Nucleus accumbens (tissue), 56 donors: ENCODE data around the gene MDGA2.
"Not testable (repeated sequence)": the region's sequence is repeated elsewhere in the genome, so short reads cannot be mapped to it uniquely, and the experiment has no call there.

Experiments used
- DNase-seq, 56 donors: peaks; one replicate each; lab custom pipeline; 2025; lab: John Stamatoyannopoulos, UW

MDGA2 gene

GRCh38 chr14:47186486-47186885, 488.9 kb downstream of the MDGA2 start:
- no peak for DNase-seq

GRCh38 chr14:47179906-47180305, 495.5 kb downstream of the MDGA2 start:
- DNase-seq = no peak

GRCh38 chr14:47171896-47172295, 503.5 kb downstream of the MDGA2 start:
- not testable (repeated sequence) for DNase-seq

- DNase-seq = no peak
These were observed 508.0 kb downstream of the MDGA2 start for GRCh38 chr14:47167402-47167801.

GRCh38 chr14:47155395-47155794, 520.0 kb downstream of the MDGA2 start:
- no peak for DNase-seq

- DNase-seq = no peak
These were observed 521.1 kb downstream of the MDGA2 start for GRCh38 chr14:47154276-47154797.

- DNase-seq = no peak
These were observed 521.7 kb downstream of the MDGA2 start for GRCh38 chr14:47153746-47154145.

- no peak for DNase-seq
These were observed 525.1 kb downstream of the MDGA2 start for GRCh38 chr14:47150267-47150666.

GRCh38 chr14:47149326-47149725, 526.1 kb downstream of the MDGA2 start:
- DNase-seq = no peak

- DNase-seq = no peak
These were observed 526.7 kb downstream of the MDGA2 start for GRCh38 chr14:47148686-47149085.

GRCh38 chr14:47120645-47121044, 554.8 kb downstream of the MDGA2 start:
- DNase-seq = no peak

GRCh38 chr14:47103771-47104170, 571.6 kb downstream of the MDGA2 start:
- no peak for DNase-seq

GRCh38 chr14:47102472-47102871, 572.9 kb downstream of the MDGA2 start:
- no peak for DNase-seq

- no peak for DNase-seq
These were observed 589.7 kb downstream of the MDGA2 start for GRCh38 chr14:47085678-47086077.

- DNase-seq = no peak
These were observed 610.1 kb downstream of the MDGA2 start for GRCh38 chr14:47065326-47065725.

- no peak for DNase-seq
These were observed 615.4 kb downstream of the MDGA2 start for GRCh38 chr14:47060050-47060449.

- no peak for DNase-seq
These were observed 618.0 kb downstream of the MDGA2 start for GRCh38 chr14:47057364-47057763.

GRCh38 chr14:47044841-47045240, 630.6 kb downstream of the MDGA2 start:
- peak in 2 of 56 donors; percentile 2 to 26 for DNase-seq

GRCh38 chr14:47040550-47040949, 634.9 kb downstream of the MDGA2 start:
- peak in 3 of 56 donors; percentile 0 to 3 (median 1) for DNase-seq

- no peak for DNase-seq
These were observed 636.1 kb downstream of the MDGA2 start for GRCh38 chr14:47039336-47039735.

- no peak for DNase-seq
These were observed 652.7 kb downstream of the MDGA2 start for GRCh38 chr14:47022721-47023120.

GRCh38 chr14:47020500-47020899, 654.9 kb downstream of the MDGA2 start:
- DNase-seq = no peak
